PC-3 (cell line): Measurements from ENCODE around the gene STAT5B.

ENCODE experiments used
- EZH2 ChIP-seq: fragments of 300-600 bp; sonication (generic); IDR thresholded peaks from one replicate; pipeline ENCODE4 v1.6.1; 2017; ENCODE audit warnings: antibody characterized with exemption, mild to moderate bottlenecking, low read length; ENCODE audit not compliant: unreplicated experiment
- EZH2phosphoT487 ChIP-seq: fragments of 300-600 bp; sonication (generic); IDR thresholded peaks from 2 replicates; pipeline ENCODE4 v1.6.1; 2018; ENCODE audit warnings: mild to moderate bottlenecking, antibody characterized with exemption, low read length, borderline replicate concordance
- TF ChIP-seq, protein P1 (sequence below): fragments of 300-600 bp; sonication (generic); conservative IDR thresholded peaks from 2 replicates; pipeline ENCODE4 v1.5.1; 2017; ENCODE audit warnings: antibody characterized with exemption, low read depth, mild to moderate bottlenecking, low read length

DNA sequence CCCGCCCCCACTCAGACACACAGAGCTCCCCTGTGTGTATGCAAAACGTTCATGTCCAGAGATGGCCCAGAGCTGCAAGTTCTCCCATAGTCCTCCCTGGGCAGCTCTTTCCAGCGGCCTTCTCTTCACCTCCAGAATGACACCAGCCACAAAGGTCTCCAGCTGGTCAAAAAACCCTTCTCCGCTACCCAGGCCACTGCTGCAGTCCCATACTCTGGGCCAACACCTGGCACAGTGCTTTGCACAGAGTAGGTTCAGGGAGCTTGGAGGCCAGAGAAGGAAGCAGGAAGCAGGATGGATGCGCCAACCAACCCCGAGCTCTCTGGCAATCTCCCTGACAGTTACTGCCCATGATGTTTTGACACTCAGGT is 1.1 kb upstream of the STAT5B start:
- TF ChIP-seq EZH2phosphoT487, result no peak
- TF ChIP-seq, protein P1, sequence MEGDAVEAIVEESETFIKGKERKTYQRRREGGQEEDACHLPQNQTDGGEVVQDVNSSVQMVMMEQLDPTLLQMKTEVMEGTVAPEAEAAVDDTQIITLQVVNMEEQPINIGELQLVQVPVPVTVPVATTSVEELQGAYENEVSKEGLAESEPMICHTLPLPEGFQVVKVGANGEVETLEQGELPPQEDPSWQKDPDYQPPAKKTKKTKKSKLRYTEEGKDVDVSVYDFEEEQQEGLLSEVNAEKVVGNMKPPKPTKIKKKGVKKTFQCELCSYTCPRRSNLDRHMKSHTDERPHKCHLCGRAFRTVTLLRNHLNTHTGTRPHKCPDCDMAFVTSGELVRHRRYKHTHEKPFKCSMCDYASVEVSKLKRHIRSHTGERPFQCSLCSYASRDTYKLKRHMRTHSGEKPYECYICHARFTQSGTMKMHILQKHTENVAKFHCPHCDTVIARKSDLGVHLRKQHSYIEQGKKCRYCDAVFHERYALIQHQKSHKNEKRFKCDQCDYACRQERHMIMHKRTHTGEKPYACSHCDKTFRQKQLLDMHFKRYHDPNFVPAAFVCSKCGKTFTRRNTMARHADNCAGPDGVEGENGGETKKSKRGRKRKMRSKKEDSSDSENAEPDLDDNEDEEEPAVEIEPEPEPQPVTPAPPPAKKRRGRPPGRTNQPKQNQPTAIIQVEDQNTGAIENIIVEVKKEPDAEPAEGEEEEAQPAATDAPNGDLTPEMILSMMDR, result no peak
- no peak for TF ChIP-seq EZH2
